ENCODE data around the gene PET100.

PET100 gene

GRCh38 chr19:7654401-7654800 is 24.8 kb downstream of the PET100 start:
- no peak for DNase-seq

- DNase-seq, result no peak
These were observed 26.0 kb downstream of the PET100 start for GRCh38 chr19:7655581-7655980.

- DNase-seq, result no peak
These were observed 27.6 kb downstream of the PET100 start for GRCh38 chr19:7657131-7657751.

- DNase-seq, result no peak
These were observed 28.7 kb downstream of the PET100 start for GRCh38 chr19:7658219-7658686.

GRCh38 chr19:7661744-7662538 is 32.3 kb downstream of the PET100 start:
- no peak for DNase-seq

GRCh38 chr19:7662657-7663056 is 33.1 kb downstream of the PET100 start:
- DNase-seq, result no peak

GRCh38 chr19:7663706-7664105 is 34.1 kb downstream of the PET100 start:
- no peak for DNase-seq

- DNase-seq, result no peak
These were observed 35.5 kb downstream of the PET100 start for GRCh38 chr19:7665076-7665475.

- DNase-seq, result no peak
These were observed 39.2 kb downstream of the PET100 start, which contains the start of gene RETN for GRCh38 chr19:7668842-7669241. Gene RETN (plus strand): TSS chr19:7669049. CDS start chr19:7669327, 278 bp downstream.

GRCh38 chr19:7669641-7670040 is 40.0 kb downstream of the PET100 start:
- no peak for DNase-seq

- no peak for DNase-seq
These were observed 40.7 kb downstream of the PET100 start for GRCh38 chr19:7670150-7670783.

- DNase-seq, result no peak
These were observed 41.2 kb downstream of the PET100 start for GRCh38 chr19:7670790-7671189.

- no peak for DNase-seq
These were observed 42.9 kb downstream of the PET100 start for GRCh38 chr19:7672522-7672921.

GRCh38 chr19:7674010-7675005 is 44.7 kb downstream of the PET100 start:
- no peak for DNase-seq

GRCh38 chr19:7676376-7676775 is 46.8 kb downstream of the PET100 start:
- no peak for DNase-seq

- no peak for DNase-seq
These were observed 47.3 kb downstream of the PET100 start, which contains the start of gene MCEMP1 for GRCh38 chr19:7676854-7677253. Gene MCEMP1 (plus strand): TSS chr19:7677090. CDS start chr19:7677121, 31 bp downstream.

- DNase-seq, result no peak
These were observed 48.2 kb downstream of the PET100 start for GRCh38 chr19:7677669-7678311.

- DNase-seq, result no peak
These were observed 49.6 kb downstream of the PET100 start for GRCh38 chr19:7678971-7679751.

GRCh38 chr19:7679771-7680605 is 50.4 kb downstream of the PET100 start:
- no peak for DNase-seq
